H1 (cell line): ENCODE data around the gene C18orf63. TPM values are rescaled to one million over a fixed set of nuclear protein-coding genes. Genes with fewer than 3 reads are reported as not detected.

Experiments used
- SP4 ChIP-seq: IDR thresholded peaks from 2 replicates; pipeline ENCODE4 v1.6.1; 2012; ENCODE audit warnings: low read length, inconsistent platforms
- polyA plus RNA-seq, 7 experiments: library from polyadenylated mRNA; depleted of rRNA in 3 of 7; stranded (reverse) in 5 of 7; unstranded in 2 of 7; fragments of >200 nt in 5 of 7; fragments of 200-250 nt in 2 of 7; gene quantifications; 1 replicate in 5 of 7; 2 replicates in 1 of 7; 4 replicates in 1 of 7; pipeline versions ENCODE4 v1.2.1 to v1.2.3, GENCODE V29; 2011 to 2013; ENCODE audit warnings: missing spikeins in 2 of 7, mixed read lengths in 2 of 7
- total RNA-seq: library from RNA; stranded (reverse); fragmentation: NEBNext Ultra II Directional; extraction: Animal tissue kit (Norgen Biotek cat#: 25700); gene quantifications from 2 replicates; pipeline ENCODE4 v1.2.1, GENCODE V29; 2021
- TF ChIP-seq, protein P1 (sequence below): IDR thresholded peaks from 2 replicates; pipeline ENCODE4 v1.6.1; 2011; ENCODE audit warnings: low read length, improper control_type of control experiment

C18orf63 gene
- total and polyA plus RNA-seq, 2 of the 8 experiments (the other 6 are each of a cell fraction or from before 2014, with no cell fraction given) = not detected

GRCh38 chr18:74299162-74299561 lies 16.5 kb upstream of the C18orf63 start (continued):
- TF ChIP-seq, protein P1, sequence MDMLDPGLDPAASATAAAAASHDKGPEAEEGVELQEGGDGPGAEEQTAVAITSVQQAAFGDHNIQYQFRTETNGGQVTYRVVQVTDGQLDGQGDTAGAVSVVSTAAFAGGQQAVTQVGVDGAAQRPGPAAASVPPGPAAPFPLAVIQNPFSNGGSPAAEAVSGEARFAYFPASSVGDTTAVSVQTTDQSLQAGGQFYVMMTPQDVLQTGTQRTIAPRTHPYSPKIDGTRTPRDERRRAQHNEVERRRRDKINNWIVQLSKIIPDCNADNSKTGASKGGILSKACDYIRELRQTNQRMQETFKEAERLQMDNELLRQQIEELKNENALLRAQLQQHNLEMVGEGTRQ = no peak
- no peak for TF ChIP-seq SP4
